Activated CD4-positive, alpha-beta T cell treated with anti-CD3 and anti-CD28 coated beads for 36 hours (primary cell): ENCODE results near the gene UNC80. TPM values are rescaled to one million over a fixed set of nuclear protein-coding genes. Genes with fewer than 3 reads are reported as not detected.
A peak's percentile ranks its signal among the peaks of the same experiment; 100 is the strongest.

Source experiments
- ATAC-seq: fragments of 200-7000 bp; cut with Tn5 transposase; one replicate; pipeline ENCODE4 v1.10.0; 2021; ENCODE audit warnings: mild to moderate bottlenecking, moderate library complexity
- CTCF ChIA-PET: fragments of 350-600 bp; sonication (Branson Sonifier 250); formaldehyde crosslinking; loops from one replicate; lab custom pipeline; 2021; ENCODE audit warnings: antibody characterized with exemption; lab: Charles Lee
- POLR2A ChIA-PET: fragments of 350-600 bp; sonication (Branson Sonifier 250); formaldehyde crosslinking; loops from one replicate; lab custom pipeline; 2021; ENCODE audit warnings: antibody characterized with exemption, inconsistent platforms; lab: Charles Lee
- DNase-seq: peaks from one replicate; pipeline ENCODE4 v3.0.0-alpha.2; 2020
- H3K27ac Mint-ChIP-seq: one replicate; pipeline ENCODE4 v1.8.0; 2021; ENCODE audit warnings: mixed read lengths
- H3K27me3 Mint-ChIP-seq: one replicate; pipeline ENCODE4 v1.8.0; 2021; ENCODE audit warnings: mixed read lengths
- H3K36me3 Mint-ChIP-seq: one replicate; pipeline ENCODE4 v1.8.0; 2021; ENCODE audit warnings: low read depth, mixed read lengths
- H3K4me1 Mint-ChIP-seq: one replicate; pipeline ENCODE4 v1.8.0; 2021; ENCODE audit warnings: mixed read lengths
- H3K4me3 Mint-ChIP-seq: one replicate; pipeline ENCODE4 v1.8.0; 2021; ENCODE audit warnings: mild to moderate bottlenecking, moderate library complexity, mixed read lengths
- H3K9me3 Mint-ChIP-seq: one replicate; pipeline ENCODE4 v1.8.0; 2021; ENCODE audit warnings: low read depth, mixed read lengths
- intact Hi-C, 2 experiments: fragments of 100-400 bp; cut with DNase I in 1 of 2; cut with micrococcal nuclease in 1 of 2; formaldehyde crosslinking; loops; one replicate each; pipeline versions ENCODE4 v1.14.2 to v1.15.1; 2022 to 2024; cut with DNase I, micrococcal nuclease
- total RNA-seq, 2 experiments: library from RNA; stranded (reverse); gene quantifications; one replicate each; pipeline ENCODE4 v1.2.3, GENCODE V29; 2021

Gene UNC80
- total RNA-seq, 2 experiments from 2014 or later: not detected

- Mint-ChIP-seq H3K4me3 (no peak overlapping the region), H3K9me3 (no peaks in the 10 kb centered on the region), H3K27me3 (no peaks in the 10 kb centered on the region), H3K4me1 (no peaks in the 10 kb centered on the region), H3K27ac (no peak overlapping the region), H3K36me3 (peaks cover 19% of the 10 kb centered on the region)
- DNase-seq: no peak
- ChIA-PET CTCF (no interaction called here), POLR2A (no interaction called here)
- intact Hi-C loops: no loop called here
- no peak for ATAC-seq
These were observed 256.5 kb downstream of the UNC80 start for GRCh38 chr2:210028178-210028577.

DNA sequence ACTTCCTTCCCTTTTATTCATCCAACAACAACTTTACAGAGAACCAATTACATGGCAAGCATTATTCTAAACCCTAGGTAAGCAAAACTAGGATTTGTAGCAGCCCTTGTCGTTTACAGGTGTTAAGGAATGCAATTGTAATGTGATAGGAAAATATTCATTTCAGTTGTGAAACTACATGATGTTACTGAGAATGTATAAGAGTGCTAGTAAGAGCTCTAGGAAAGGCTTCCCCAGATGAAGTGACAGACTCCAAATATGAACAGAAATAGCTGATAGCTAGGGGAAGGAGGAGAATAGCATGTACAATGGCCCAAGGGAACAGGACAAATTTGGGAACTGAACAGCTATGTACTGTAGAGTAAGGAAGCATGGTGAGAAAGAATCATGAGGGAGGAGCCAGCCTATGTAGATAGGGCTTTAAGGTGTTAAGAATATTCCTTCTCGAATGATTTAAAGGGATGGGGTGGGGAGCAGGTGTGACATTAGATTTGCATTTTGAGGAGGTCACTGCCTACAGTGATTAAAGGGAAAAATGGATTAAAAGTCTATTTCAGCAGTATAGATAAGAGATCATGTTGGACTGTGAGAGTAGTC lies 262.6 kb downstream of the UNC80 start:
- Mint-ChIP-seq H3K4me1 (peaks cover 5% of the 10 kb centered on the region), H3K27ac (no peak overlapping the region), H3K4me3 (no peak overlapping the region), H3K27me3 (no peaks in the 10 kb centered on the region), H3K9me3 (no peaks in the 10 kb centered on the region), H3K36me3 (peaks cover 3% of the 10 kb centered on the region)
- intact Hi-C loops: no loop called here
- CTCF ChIA-PET: no interaction called here
- DNase-seq (no peak), ATAC-seq (peak; percentile 42)
- POLR2A ChIA-PET: no interaction called here

- POLR2A ChIA-PET: no interaction called here
- no peak for ATAC-seq
- no peaks in the 10 kb centered on the region for H3K9me3 Mint-ChIP-seq
- peaks cover 3% of the 10 kb centered on the region for H3K36me3 Mint-ChIP-seq
- H3K27me3 Mint-ChIP-seq: no peaks in the 10 kb centered on the region
- H3K27ac Mint-ChIP-seq: no peak overlapping the region
- no peak for DNase-seq
- CTCF ChIA-PET: no interaction called here
- peaks cover 5% of the 10 kb centered on the region for H3K4me1 Mint-ChIP-seq
- intact Hi-C loops: no loop called here
- no peak overlapping the region for H3K4me3 Mint-ChIP-seq
These were observed 264.0 kb downstream of the UNC80 start for GRCh38 chr2:210035679-210036078.

DNA sequence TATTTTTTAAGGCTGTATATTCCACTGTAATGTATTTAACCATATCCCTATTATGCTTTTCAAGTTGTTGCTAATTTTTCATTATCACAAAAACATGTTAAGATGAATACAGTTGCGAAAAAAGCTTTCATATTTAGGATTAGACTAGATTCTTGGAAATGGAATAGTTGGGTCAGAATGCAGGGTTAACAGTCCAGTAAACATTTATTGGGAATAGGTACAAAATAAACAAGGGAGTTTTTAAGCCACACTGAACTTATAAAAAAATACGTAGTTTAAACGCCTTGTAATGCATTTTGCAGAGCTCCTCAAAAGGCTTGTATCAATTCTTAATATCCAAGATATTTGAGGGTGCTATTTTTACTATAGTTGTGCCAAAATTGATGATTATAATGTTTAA lies 266.4 kb downstream of the UNC80 start:
- ATAC-seq (no peak), DNase-seq (no peak)
- Mint-ChIP-seq H3K27ac (no peak overlapping the region), H3K4me3 (no peak overlapping the region), H3K36me3 (peaks cover 4% of the 10 kb centered on the region), H3K27me3 (no peaks in the 10 kb centered on the region), H3K4me1 (peaks cover 5% of the 10 kb centered on the region), H3K9me3 (no peaks in the 10 kb centered on the region)
- ChIA-PET POLR2A (no interaction called here), CTCF (no interaction called here)
- intact Hi-C loops: no loop called here

DNA sequence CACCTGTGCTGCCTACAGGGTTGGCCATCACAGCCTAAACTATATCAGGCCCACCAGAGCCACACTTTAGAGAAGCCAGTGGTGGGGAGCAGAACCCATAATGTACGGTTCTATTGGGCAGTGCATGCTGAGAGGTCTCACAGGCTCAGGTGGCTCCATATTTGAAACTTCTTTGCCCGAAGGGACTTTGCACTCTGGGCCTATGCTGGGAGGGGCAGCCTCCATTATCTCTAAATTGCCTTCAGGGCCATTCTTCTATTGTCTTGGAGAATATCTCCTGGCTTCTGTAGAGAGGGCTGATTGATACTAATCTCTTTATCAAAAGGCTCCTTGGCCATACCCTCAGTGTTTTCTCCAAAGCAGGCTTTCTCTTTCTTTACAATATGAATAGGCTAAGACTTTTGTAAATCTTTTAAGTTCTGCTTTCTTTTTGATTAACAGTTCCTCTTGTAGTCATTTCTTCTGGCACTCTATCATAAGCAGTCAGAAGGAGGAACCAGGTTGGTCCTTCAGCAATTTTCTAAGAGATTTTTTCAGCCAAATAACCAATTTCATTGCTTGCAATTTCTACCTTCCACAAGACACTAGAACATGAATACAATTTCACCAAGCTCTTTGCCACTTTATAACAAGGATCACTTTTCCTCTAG lies 275.3 kb downstream of the UNC80 start:
- H3K27ac Mint-ChIP-seq: no peak overlapping the region
- POLR2A ChIA-PET: no interaction called here
- peaks cover 17% of the 10 kb centered on the region for H3K36me3 Mint-ChIP-seq
- DNase-seq: no peak
- no peaks in the 10 kb centered on the region for H3K4me1 Mint-ChIP-seq
- no peak for ATAC-seq
- peaks cover 6% of the 10 kb centered on the region for H3K9me3 Mint-ChIP-seq
- H3K27me3 Mint-ChIP-seq: no peaks in the 10 kb centered on the region
- intact Hi-C loops: no loop called here
- CTCF ChIA-PET: no interaction called here
- H3K4me3 Mint-ChIP-seq: no peak overlapping the region

Other genes starting within 250 kb of the UNC80 start
- gene RPE, start 230.8 kb downstream of the UNC80 start, total RNA-seq: 10 to 100 TPM; 33.2 to 53.8 TPM